CD14-positive monocyte (primary cell): ENCODE data around the gene OSBPL10. TPM values are rescaled to one million over a fixed set of nuclear protein-coding genes. Genes with fewer than 3 reads are reported as not detected.
"Not testable (repeated sequence)": the region's sequence is repeated elsewhere in the genome, so short reads cannot be mapped to it uniquely, and the experiment has no call there.

Experiments
- DNase-seq, 3 donors: peaks; one replicate each; pipeline ENCODE4 v3.0.0-alpha.2; 2011 to 2022
- H2AFZ ChIP-seq: 2 replicates; pipeline ENCODE4 v1.6.0; 2012; ENCODE audit warnings: mild to moderate bottlenecking, low read depth, low read length, inconsistent platforms; ENCODE audit not compliant: insufficient read depth, poor library complexity, severe bottlenecking
- H3K27ac ChIP-seq, 2 donors: 1 replicate in 1 of 2; 2 replicates in 1 of 2; pipeline ENCODE4 v1.5.1; 2012 to 2013; ENCODE audit warnings: low read length in 2 of 2, control low read depth in 1 of 2, inconsistent platforms in 1 of 2, low read depth in 1 of 2, mild to moderate bottlenecking in 1 of 2
- H3K27me3 ChIP-seq, 2 donors: one replicate each; pipeline versions ENCODE4 v1.6.0 to v1.6.1; 2011 to 2013; ENCODE audit warnings: low read length in 2 of 2; ENCODE audit not compliant: control insufficient read depth in 2 of 2, insufficient read depth in 2 of 2
- H3K36me3 ChIP-seq, 2 donors: replicated peaks in 1 of 2; 1 replicate in 1 of 2; 2 replicates in 1 of 2; pipeline versions ENCODE4 v1.5.1 to v1.6.1; 2012 to 2013; ENCODE audit warnings: low read length in 2 of 2, control low read depth in 1 of 2, inconsistent platforms in 1 of 2, mild to moderate bottlenecking in 1 of 2; ENCODE audit not compliant: insufficient read depth in 2 of 2, control insufficient read depth in 1 of 2
- H3K4me1 ChIP-seq, 2 donors: 1 replicate in 1 of 2; 2 replicates in 1 of 2; pipeline versions ENCODE4 v1.5.1 to v1.6.1; 2012 to 2013; ENCODE audit warnings: low read length in 2 of 2, control low read depth in 1 of 2, inconsistent platforms in 1 of 2, mild to moderate bottlenecking in 1 of 2, moderate library complexity in 1 of 2; ENCODE audit not compliant: insufficient read depth in 2 of 2, control insufficient read depth in 1 of 2
- H3K4me2 ChIP-seq: replicated peaks from 2 replicates; pipeline ENCODE3; 2012; ENCODE audit warnings: low read length, moderate library complexity, mild to moderate bottlenecking; ENCODE audit not compliant: poor library complexity, severe bottlenecking; ENCODE audit errors: extremely low read depth
- H3K4me3 ChIP-seq, 3 experiments: fragments of 200-600 bp in 1 of 3; sonication (generic) in 1 of 3; replicated peaks in 1 of 3; 1 replicate in 2 of 3; 2 replicates in 1 of 3; pipeline ENCODE4 v1.5.1; 2011 to 2013; ENCODE audit warnings: low read length in 3 of 3, mild to moderate bottlenecking in 3 of 3, control low read depth in 2 of 3, low read depth in 2 of 3, inconsistent platforms in 1 of 3, moderate library complexity in 1 of 3
- H3K79me2 ChIP-seq: 2 replicates; pipeline ENCODE4 v1.6.0; 2012; ENCODE audit warnings: mild to moderate bottlenecking, control low read depth, inconsistent platforms, low read length, moderate library complexity; ENCODE audit not compliant: insufficient read depth
- H3K9ac ChIP-seq: 2 replicates; pipeline ENCODE4 v1.6.0; 2017; ENCODE audit warnings: low read length, mild to moderate bottlenecking; ENCODE audit not compliant: insufficient read depth, poor library complexity, severe bottlenecking
- H3K9me3 ChIP-seq, 2 donors: replicated peaks in 1 of 2; 1 replicate in 1 of 2; 2 replicates in 1 of 2; pipeline versions ENCODE4 v1.5.1 to v1.6.1; 2012 to 2013; ENCODE audit warnings: low read length in 2 of 2, control low read depth in 1 of 2; ENCODE audit not compliant: control insufficient read depth in 1 of 2, insufficient read depth in 1 of 2
- H4K20me1 ChIP-seq: 2 replicates; pipeline ENCODE4 v1.6.0; 2012; ENCODE audit warnings: mild to moderate bottlenecking, low read length, control low read depth, moderate library complexity; ENCODE audit not compliant: insufficient read depth
- H3K27ac Mint-ChIP-seq, 7 donors: one replicate each; pipeline ENCODE4 v1.8.0; 2020; ENCODE audit warnings: mild to moderate bottlenecking in 7 of 7, mixed read lengths in 7 of 7, moderate library complexity in 6 of 7, inconsistent platforms in 2 of 7
- H3K27me3 Mint-ChIP-seq, 3 donors: one replicate each; pipeline ENCODE4 v1.8.0; 2021 to 2022; ENCODE audit warnings: low read depth in 3 of 3, mild to moderate bottlenecking in 3 of 3, mixed read lengths in 3 of 3, moderate library complexity in 3 of 3, inconsistent platforms in 1 of 3
- H3K36me3 Mint-ChIP-seq, 2 donors: one replicate each; pipeline ENCODE4 v1.8.0; 2020; ENCODE audit warnings: mixed read lengths in 2 of 2, inconsistent platforms in 1 of 2, mild to moderate bottlenecking in 1 of 2
- H3K4me1 Mint-ChIP-seq: one replicate; pipeline ENCODE4 v1.8.0; 2020; ENCODE audit warnings: mild to moderate bottlenecking, mixed read lengths
- H3K4me3 Mint-ChIP-seq, 2 donors: one replicate each; pipeline ENCODE4 v1.8.0; 2020; ENCODE audit warnings: mild to moderate bottlenecking in 2 of 2, mixed read lengths in 2 of 2, moderate library complexity in 1 of 2
- H3K9me3 Mint-ChIP-seq, 7 donors: one replicate each; pipeline ENCODE4 v1.8.0; 2020 to 2022; ENCODE audit warnings: mixed read lengths in 7 of 7, mild to moderate bottlenecking in 6 of 7, moderate library complexity in 6 of 7, inconsistent platforms in 2 of 7
- CTCF ChIP-seq: fragments of 200-600 bp; IDR thresholded peaks from one replicate; pipeline ENCODE4 v1.8.0; 2022; ENCODE audit warnings: antibody characterized with exemption, mild to moderate bottlenecking
- WGBS: methylation state at CpG from one replicate; pipeline ENCODE4 v1.1.5; 2013; ENCODE audit warnings: missing lambda C conversion rate; ENCODE audit not compliant: insufficient coverage; 5-methylcytosine and 5-hydroxymethylcytosine counted together
- intact Hi-C, 2 donors: fragments of 100-400 bp; cut with micrococcal nuclease; formaldehyde crosslinking; loops; one replicate each; pipeline versions ENCODE4 v1.15.0 to v1.15.1; 2023
- polyA plus RNA-seq, 3 donors: library from polyadenylated mRNA; depleted of rRNA in 1 of 3; unstranded in 2 of 3; stranded (reverse) in 1 of 3; fragments of 300-500 nt in 2 of 3; fragments of >200 nt in 1 of 3; fragmentation: Illumina TruSeq in 2 of 3; gene quantifications; 1 replicate in 2 of 3; 2 replicates in 1 of 3; pipeline ENCODE4 v1.2.3, GENCODE V29; 2012 to 2021

The OSBPL10 gene
- polyA plus RNA-seq, 3 donors = 0.03 TPM; not detected in 2

GRCh38 chr3:31997500-31997899 is 16.4 kb upstream of the OSBPL10 start:
- Mint-ChIP-seq H3K4me1 (no peaks in the 10 kb centered on the region), H3K36me3 (no peaks in the 10 kb centered on the region), H3K27me3 (peaks cover 0 to 5% (median 4%) of the 10 kb centered on the region in 3 donors), H3K27ac (no peak overlapping the region), H3K9me3 (peaks cover 6 to 18% (median 15%) of the 10 kb centered on the region in 7 donors), H3K4me3 (no peak overlapping the region)
- no CpG with 5 or more reads among the region's 6 CpGs for WGBS
- Histone ChIP-seq H3K4me1 (no peaks in the 10 kb centered on the region), H3K4me3 (no peak overlapping the region), H3K27me3 (no peaks in the 10 kb centered on the region), H3K27ac (no peak overlapping the region), H3K36me3 (no peaks in the 10 kb centered on the region), H3K4me2 (no peak overlapping the region), H3K9me3 (peaks cover 0 to 9% of the 10 kb centered on the region in 2 donors), H4K20me1 (no peaks in the 10 kb centered on the region), H3K79me2 (no peaks in the 10 kb centered on the region), H3K9ac (no peak overlapping the region), H2AFZ (no peak overlapping the region)
- DNase-seq = no peak
- TF ChIP-seq CTCF = no peak
- intact Hi-C loops = no loop called here

- H3K4me2 ChIP-seq = no peak overlapping the region
- no peaks in the 10 kb centered on the region for H3K4me1 ChIP-seq
- H2AFZ ChIP-seq = no peak overlapping the region
- no peak overlapping the region for H3K27ac Mint-ChIP-seq
- H3K4me1 Mint-ChIP-seq = no peaks in the 10 kb centered on the region
- H3K9ac ChIP-seq = no peak overlapping the region
- peaks cover 6 to 29% (median 21%) of the 10 kb centered on the region in 7 donors for H3K9me3 Mint-ChIP-seq
- H4K20me1 ChIP-seq = no peaks in the 10 kb centered on the region
- H3K79me2 ChIP-seq = no peaks in the 10 kb centered on the region
- peaks cover 0 to 5% (median 4%) of the 10 kb centered on the region in 3 donors for H3K27me3 Mint-ChIP-seq
- H3K27me3 ChIP-seq = no peaks in the 10 kb centered on the region
- WGBS = no CpG with 5 or more reads among the region's 1 CpG
- H3K36me3 ChIP-seq = no peaks in the 10 kb centered on the region
- no peak for DNase-seq
- intact Hi-C loops = no loop called here
- H3K4me3 ChIP-seq = no peak overlapping the region
- H3K9me3 ChIP-seq = peaks cover 0 to 16% of the 10 kb centered on the region in 2 donors
- H3K4me3 Mint-ChIP-seq = no peak overlapping the region
- H3K36me3 Mint-ChIP-seq = no peaks in the 10 kb centered on the region
- no peak for TF ChIP-seq CTCF
- no peak overlapping the region for H3K27ac ChIP-seq
These were observed 15.1 kb upstream of the OSBPL10 start for GRCh38 chr3:31996195-31996594.

- H3K27me3 ChIP-seq, H3K36me3 ChIP-seq, intact Hi-C loops, H3K36me3 Mint-ChIP-seq, H4K20me1 ChIP-seq, H3K4me1 ChIP-seq, H2AFZ ChIP-seq, H3K4me1 Mint-ChIP-seq, H3K79me2 ChIP-seq, H3K4me3 Mint-ChIP-seq, H3K9ac ChIP-seq, H3K27ac ChIP-seq, H3K4me3 ChIP-seq, H3K27ac Mint-ChIP-seq, DNase-seq, H3K4me2 ChIP-seq, H3K27me3 Mint-ChIP-seq: not testable (repeated sequence)
- H3K9me3 ChIP-seq = peaks cover 8 to 18% of the 10 kb centered on the region in 2 donors
- 67% methylated on average over 1 of the region's 5 CpGs for WGBS
- H3K9me3 Mint-ChIP-seq = peaks cover 8 to 32% (median 21%) of the 10 kb centered on the region in 7 donors
These were observed 14.0 kb upstream of the OSBPL10 start for GRCh38 chr3:31995026-31995425.
